Measurements from ENCODE around the gene TLN1. TPM values are rescaled to one million over a fixed set of nuclear protein-coding genes. Genes with fewer than 3 reads are reported as not detected.

The TLN1 gene
- total and polyA plus RNA-seq, 2 of the 4 experiments (the other 2 are of a cell fraction): 228 to 346 TPM

- Histone ChIP-seq H3K79me1 (ENCODE audit: low read depth in 1 of 2, low read length in 2 of 2) (peaks cover 24 to 84% of the 10 kb centered on the region in 2 experiments), H2AFZ (replicated peaks; ENCODE audit: low read length, poor library complexity) (peak overlapping the region; percentile 68), H4K20me1 (ENCODE audit: insufficient read depth, low read length) (peaks cover 20% of the 10 kb centered on the region), H3K9me3 (ENCODE audit: control insufficient read depth, insufficient read depth, low read length) (no peaks in the 10 kb centered on the region), H4K8ac (ENCODE audit: low read depth in 2 of 2, low read length in 2 of 2) (no peak overlapping the region), H3K4ac (ENCODE audit: low read depth, low read length) (no peak overlapping the region), H3K9ac (ENCODE audit: low read depth, low read length) (no peak overlapping the region), H3K36me3 (ENCODE audit: control insufficient read depth, insufficient read depth, low read length) (peaks cover 54% of the 10 kb centered on the region), H4K91ac (ENCODE audit: insufficient read depth, low read depth, low read length) (no peak overlapping the region), H3K9me1 (ENCODE audit: insufficient read depth, low read length) (peaks cover 3% of the 10 kb centered on the region; the same call in 1 of the 2 replicates), H2BK5ac (ENCODE audit: low read depth, low read length, poor library complexity, severe bottlenecking) (no peak overlapping the region), H2BK120ac (ENCODE audit: low read depth, low read length) (no peak overlapping the region), H2BK15ac (ENCODE audit: low read depth, low read length) (no peak overlapping the region), H3K23ac (ENCODE audit: low read depth, low read length) (no peak overlapping the region), H4K5ac (ENCODE audit: low read depth, low read length) (no peak overlapping the region), H2BK20ac (ENCODE audit: low read depth, low read length) (no peak overlapping the region), H3K14ac (replicated peaks; ENCODE audit: low read depth, low read length) (no peak overlapping the region), H3K4me2 (ENCODE audit: low read depth, low read length) (no peak overlapping the region), H3K18ac (ENCODE audit: low read depth, low read length) (no peak overlapping the region), H3K4me1 (ENCODE audit: control insufficient read depth, insufficient read depth, low read length) (no peaks in the 10 kb centered on the region), H2AK5ac (ENCODE audit: low read depth, low read length) (peak overlapping the region; percentile 52; the same call in 1 of the 2 replicates), H2AK9ac (replicated peaks; ENCODE audit: low read depth, low read length, poor library complexity) (peak overlapping the region; percentile 22), H3K56ac (ENCODE audit: extremely low read depth, insufficient read depth, low read length) (no peak overlapping the region), H3K4me3 (ENCODE audit: insufficient read depth, low read depth, low read length) (no peak overlapping the region), H3K27me3 (ENCODE audit: control insufficient read depth, insufficient read depth, low read length) (no peaks in the 10 kb centered on the region), H3K27ac (ENCODE audit: insufficient read depth, low read length) (no peak overlapping the region)
- POLR2A ChIA-PET (ENCODE audit: unreplicated experiment): no interaction called here
- intact Hi-C loops (cut with micrococcal nuclease) (no loop called here), in situ Hi-C loops (cut with MboI; ENCODE audit: low sequenced_read_pairs) (no loop called here), dilution Hi-C loops (cut with HindIII; ENCODE audit: low sequenced_read_pairs, unreplicated experiment) (no loop called here)
- WGBS, 2 experiments (ENCODE audit: extremely low coverage in 2 of 2, insufficient read length in 1 of 2): 30% methylated on average over 2 of the region's 5 CpGs; no CpG with 5 or more reads in 1 of the 2 experiments
- TF ChIP-seq SMC3 (IDR thresholded peaks at IDR 0.05; ENCODE audit: low read depth, low read length): peak; percentile 63; the same call in 1 of the 2 replicates
- TF ChIP-seq ELK1 (IDR thresholded peaks at IDR 0.05; ENCODE audit: borderline replicate concordance, low read depth, low read length): no peak
- TF ChIP-seq POLR2A (IDR thresholded peaks at IDR 0.05; ENCODE audit: low read depth, low read length): no peak
- peak; percentile 71 for TF ChIP-seq RAD21 (IDR thresholded peaks at IDR 0.05; ENCODE audit: low read length)
- no peak for TF ChIP-seq FOS (IDR thresholded peaks at IDR 0.05; ENCODE audit: low read depth, low read length)
- TF ChIP-seq RFX5 (IDR thresholded peaks at IDR 0.05; ENCODE audit: low read depth, low read length): no peak
- peak; percentile 87 for TF ChIP-seq CTCF (conservative IDR thresholded peaks at IDR 0.05; ENCODE audit: low read depth, low read length)
- TF ChIP-seq USF2 (IDR thresholded peaks at IDR 0.05; ENCODE audit: low read depth, low read length): no peak
- BruUV-seq (replicated peaks): no TSS peak
- CTCF ChIA-PET: interaction anchor here (0.6 to 1.2 kb wide), 3 partner anchors 9 to 12 kb away, joined by 5 to 7 read pairs (median 7); partner anchors contain the start of genes GBA2 and RGP1
- peak; percentile 32 for ATAC-seq (ENCODE audit: low read depth)
- peak; percentile 79 for DNase-seq
These were observed 4.2 kb upstream of the TLN1 start for GRCh38 chr9:35736201-35736633.
